Measurements from ENCODE around the gene LOXL1.

GRCh38 chr15:73935547-73935946, 9.3 kb downstream of the LOXL1 start:
- TF ChIP-seq USF2 (CRISPR knock-in tag; IDR thresholded peaks at IDR 0.05): no peak
- TF ChIP-seq HBP1 (CRISPR knock-in tag; IDR thresholded peaks at IDR 0.05): no peak
- TF ChIP-seq EP300 (IDR thresholded peaks at IDR 0.05; ENCODE audit: low read length): no peak
- no peak for TF ChIP-seq ZNF668 (CRISPR knock-in tag; IDR thresholded peaks at IDR 0.05)
- TF ChIP-seq ZBED1 (IDR thresholded peaks at IDR 0.05): no peak
- TF ChIP-seq CBFA2T3 (IDR thresholded peaks at IDR 0.05): no peak
- TF ChIP-seq GTF2F1 (IDR thresholded peaks at IDR 0.05; ENCODE audit: low read depth, low read length): no peak
- TF ChIP-seq FOXP1 (CRISPR knock-in tag; IDR thresholded peaks at IDR 0.05): no peak
- no peak for TF ChIP-seq SP1 (CRISPR knock-in tag; IDR thresholded peaks at IDR 0.05)
- no peak for TF ChIP-seq CTCF (IDR thresholded peaks at IDR 0.05 in 2 of 3, conservative IDR thresholded peaks at IDR 0.05 in 1 of 3; ENCODE audit: insufficient read depth in 2 of 3, low read depth in 1 of 3, low read length in 3 of 3)
- TF ChIP-seq ZNF24 (IDR thresholded peaks at IDR 0.05): no peak
- TF ChIP-seq CREB3 (tag; conservative IDR thresholded peaks at IDR 0.05; ENCODE audit: low read depth): no peak

All from K562 (cell line).